Activated naive CD4-positive, alpha-beta T cell treated with anti-CD3 and anti-CD28 coated beads, Interleukin-2, amount 10 ng/mL, durations not matched to agents 7 days and 5 days (primary cell): ENCODE measurements around the gene PRUNE1.
A peak's percentile ranks its signal among the peaks of the same experiment; 100 is the strongest.

Experiments
- CTCF ChIA-PET: fragments of 350-600 bp; sonication (Branson Sonifier 250); formaldehyde crosslinking; loops from one replicate; lab custom pipeline; 2021; ENCODE audit warnings: antibody characterized with exemption; lab: Charles Lee
- DNase-seq: peaks from one replicate; pipeline ENCODE4 v3.0.0-alpha.2; 2020
- H3K27ac Mint-ChIP-seq: one replicate; pipeline ENCODE4 v1.8.0; 2021; ENCODE audit warnings: mild to moderate bottlenecking, moderate library complexity, mixed read lengths
- H3K27me3 Mint-ChIP-seq: one replicate; pipeline ENCODE4 v1.8.0; 2021; ENCODE audit warnings: mild to moderate bottlenecking, mixed read lengths
- H3K36me3 Mint-ChIP-seq: one replicate; pipeline ENCODE4 v1.8.0; 2021; ENCODE audit warnings: mixed read lengths
- H3K4me1 Mint-ChIP-seq: one replicate; pipeline ENCODE4 v1.8.0; 2021; ENCODE audit warnings: mixed read lengths
- H3K4me3 Mint-ChIP-seq: one replicate; pipeline ENCODE4 v1.8.0; 2021; ENCODE audit warnings: mild to moderate bottlenecking, moderate library complexity, mixed read lengths
- H3K9me3 Mint-ChIP-seq: one replicate; pipeline ENCODE4 v1.8.0; 2021; ENCODE audit warnings: mixed read lengths

PRUNE1 gene

GRCh38 chr1:151035167-151035566 lies 26.9 kb downstream of the PRUNE1 start:
- H3K9me3 Mint-ChIP-seq, result no peaks in the 10 kb centered on the region
- CTCF ChIA-PET, result no interaction called here
- H3K36me3 Mint-ChIP-seq, result peaks cover 30% of the 10 kb centered on the region
- peaks cover 5% of the 10 kb centered on the region for H3K4me1 Mint-ChIP-seq
- no peaks in the 10 kb centered on the region for H3K27me3 Mint-ChIP-seq
- DNase-seq, result no peak
- no peak overlapping the region for H3K4me3 Mint-ChIP-seq
- H3K27ac Mint-ChIP-seq, result no peak overlapping the region

DNA sequence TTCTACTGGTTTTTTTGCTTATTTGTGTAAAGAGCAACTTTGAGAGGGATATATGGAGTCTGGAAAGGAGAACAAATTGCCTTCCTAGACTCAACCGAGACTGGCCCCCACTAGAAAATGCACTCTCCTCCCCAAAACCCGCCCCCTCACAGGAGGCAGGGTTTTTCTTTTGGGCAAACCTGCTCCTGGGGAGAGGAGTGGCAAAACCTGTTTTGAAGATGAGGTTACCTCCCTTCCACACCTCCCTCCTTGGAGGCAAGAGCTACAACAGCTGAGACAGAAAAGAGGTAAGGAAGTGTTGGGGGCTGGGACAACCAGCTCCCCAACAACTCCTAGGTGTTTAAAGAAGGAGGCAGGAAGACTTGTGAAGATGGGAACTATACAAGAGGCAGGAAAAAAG lies 28.1 kb downstream of the PRUNE1 start, which contains the start of gene BNIPL:
Gene BNIPL, plus strand, starts transcription at position 231 of the 400 bp plus-strand sequence. Its CDS starts 140 bp downstream, at position 371.
- DNase-seq, result no peak
- Mint-ChIP-seq H3K27me3 (no peaks in the 10 kb centered on the region), H3K9me3 (no peaks in the 10 kb centered on the region), H3K4me1 (peaks cover 5% of the 10 kb centered on the region), H3K36me3 (peaks cover 25% of the 10 kb centered on the region), H3K27ac (no peak within 1 kb of the TSS), H3K4me3 (no peak within 1 kb of the TSS)
- CTCF ChIA-PET, result interaction anchor here (3.3 kb wide), 1 partner anchor 11 kb away, joined by 16 read pairs; no protein-coding TSS in a partner anchor

- CTCF ChIA-PET, result interaction anchor here (3.3 kb wide), 1 partner anchor 12 kb away, joined by 16 read pairs; no protein-coding TSS in a partner anchor
- Mint-ChIP-seq H3K27me3 (no peaks in the 10 kb centered on the region), H3K27ac (no peak overlapping the region)
Measured at GRCh38 chr1:151037032-151037431, 28.8 kb downstream of the PRUNE1 start.

GRCh38 chr1:151039521-151039920 lies 31.3 kb downstream of the PRUNE1 start:
- H3K27ac Mint-ChIP-seq, result no peak overlapping the region
- no peaks in the 10 kb centered on the region for H3K9me3 Mint-ChIP-seq
- no peaks in the 10 kb centered on the region for H3K27me3 Mint-ChIP-seq
- H3K4me1 Mint-ChIP-seq, result peaks cover 18% of the 10 kb centered on the region
- no peak for DNase-seq
- CTCF ChIA-PET, result interaction anchor here (1.2 kb wide), 1 partner anchor 9 kb away, joined by 4 read pairs; no protein-coding TSS in a partner anchor
- peaks cover 12% of the 10 kb centered on the region for H3K36me3 Mint-ChIP-seq
- no peak overlapping the region for H3K4me3 Mint-ChIP-seq

More at GRCh38 chr1:151037032-151037431, 28.8 kb downstream of the PRUNE1 start:
- Mint-ChIP-seq H3K4me1 (peaks cover 5% of the 10 kb centered on the region), H3K4me3 (no peak overlapping the region), H3K9me3 (no peaks in the 10 kb centered on the region), H3K36me3 (peaks cover 23% of the 10 kb centered on the region)
- no peak for DNase-seq

DNA sequence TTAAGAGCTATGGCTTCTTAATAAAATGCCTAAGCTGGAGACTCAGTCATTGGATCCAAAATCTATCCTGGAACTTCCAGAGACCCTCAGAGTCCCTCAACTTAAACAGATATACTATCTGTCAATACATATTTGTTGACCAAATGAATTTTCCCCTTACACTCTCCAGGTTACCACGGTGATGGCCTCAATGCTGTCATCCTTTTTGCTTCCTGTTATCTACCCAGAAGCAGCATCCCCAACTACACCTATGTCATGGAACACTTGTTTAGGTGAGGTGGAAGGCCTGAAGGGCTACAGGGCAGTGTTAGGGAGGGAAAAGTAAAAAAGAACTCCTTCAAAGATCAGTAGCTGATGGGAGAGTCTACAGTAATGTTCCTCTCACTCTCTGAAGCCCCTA lies 34.9 kb downstream of the PRUNE1 start:
- CTCF ChIA-PET, result interaction anchor here (1.0 to 1.4 kb wide), 4 partner anchors 17 to 29 kb away, joined by 3 to 4 read pairs (median 3); partner anchors contain the start of gene GABPB2
- H3K27me3 Mint-ChIP-seq, result no peaks in the 10 kb centered on the region
- H3K4me3 Mint-ChIP-seq, result no peak overlapping the region
- no peak overlapping the region for H3K27ac Mint-ChIP-seq
- H3K36me3 Mint-ChIP-seq, result peaks cover 3% of the 10 kb centered on the region
- H3K9me3 Mint-ChIP-seq, result no peaks in the 10 kb centered on the region
- peaks cover 34% of the 10 kb centered on the region for H3K4me1 Mint-ChIP-seq
- peak; percentile 27 for DNase-seq

DNA sequence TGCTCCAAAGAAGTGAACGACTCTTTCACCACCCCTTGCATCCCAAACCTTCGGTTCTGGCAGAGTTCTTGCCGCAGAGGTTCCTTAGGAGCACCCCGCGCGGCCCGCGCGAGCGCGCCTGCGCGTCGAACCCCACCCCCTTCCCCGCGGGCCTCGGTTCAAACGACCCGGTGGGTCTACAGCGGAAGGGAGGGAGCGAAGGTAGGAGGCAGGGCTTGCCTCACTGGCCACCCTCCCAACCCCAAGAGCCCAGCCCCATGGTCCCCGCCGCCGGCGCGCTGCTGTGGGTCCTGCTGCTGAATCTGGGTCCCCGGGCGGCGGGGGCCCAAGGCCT lies 39.3 kb downstream of the PRUNE1 start, which contains the start of gene C1orf56:
Gene C1orf56, plus strand, starts transcription at position 161 of the 334 bp plus-strand sequence. Its CDS starts 97 bp downstream, at position 258.
- CTCF ChIA-PET, result interaction anchor here (0.9 to 4.6 kb wide), 10 partner anchors 10 to 109 kb away, joined by 3 to 22 read pairs (median 4); partner anchors contain the start of genes CDC42SE1, MINDY1, MLLT11 and TNFAIP8L2
- no peaks in the 10 kb centered on the region for H3K9me3 Mint-ChIP-seq
- DNase-seq, result peak; percentile 72
- H3K36me3 Mint-ChIP-seq, result peaks cover 20% of the 10 kb centered on the region
- peaks cover 73% of the 10 kb centered on the region for H3K4me1 Mint-ChIP-seq
- H3K27me3 Mint-ChIP-seq, result no peaks in the 10 kb centered on the region
- peak within 1 kb of the TSS; percentile 77 for H3K4me3 Mint-ChIP-seq
- H3K27ac Mint-ChIP-seq, result peak within 1 kb of the TSS; percentile 76

GRCh38 chr1:151047925-151048644 lies 39.8 kb downstream of the PRUNE1 start:
- H3K9me3 Mint-ChIP-seq, result no peaks in the 10 kb centered on the region
- CTCF ChIA-PET, result interaction anchor here (0.6 to 4.6 kb wide), 13 partner anchors 9 to 293 kb away, joined by 3 to 22 read pairs (median 3); partner anchors contain the start of genes CDC42SE1, MINDY1, MLLT11 and SETDB1
- H3K27me3 Mint-ChIP-seq, result no peaks in the 10 kb centered on the region
- peak overlapping the region; percentile 77 for H3K4me3 Mint-ChIP-seq
- H3K27ac Mint-ChIP-seq, result peak overlapping the region; percentile 76
- DNase-seq, result peak; percentile 75
- H3K36me3 Mint-ChIP-seq, result peaks cover 25% of the 10 kb centered on the region
- peaks cover 73% of the 10 kb centered on the region for H3K4me1 Mint-ChIP-seq

DNA sequence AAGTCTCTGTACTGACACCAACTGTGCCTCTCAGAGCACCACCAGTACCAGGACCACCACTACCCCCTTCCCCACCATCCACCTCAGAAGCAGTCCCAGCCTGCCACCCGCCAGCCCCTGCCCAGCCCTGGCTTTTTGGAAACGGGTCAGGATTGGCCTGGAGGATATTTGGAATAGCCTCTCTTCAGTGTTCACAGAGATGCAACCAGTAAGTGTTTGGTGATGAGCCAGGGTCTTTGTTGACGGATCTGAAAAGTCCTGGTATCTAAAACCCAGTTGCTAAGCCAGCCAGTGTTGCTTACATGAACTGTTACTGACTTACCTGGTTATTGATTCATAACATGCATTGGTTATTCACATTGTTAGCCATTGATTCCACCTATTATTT lies 40.4 kb downstream of the PRUNE1 start:
- H3K27ac Mint-ChIP-seq, result peak overlapping the region; percentile 76
- no peaks in the 10 kb centered on the region for H3K27me3 Mint-ChIP-seq
- no peaks in the 10 kb centered on the region for H3K9me3 Mint-ChIP-seq
- peak overlapping the region; percentile 77 for H3K4me3 Mint-ChIP-seq
- DNase-seq, result no peak
- CTCF ChIA-PET, result interaction anchor here (0.6 to 4.6 kb wide), 10 partner anchors 9 to 292 kb away, joined by 3 to 22 read pairs (median 4); partner anchors contain the start of genes CDC42SE1, MINDY1 and SETDB1
- peaks cover 72% of the 10 kb centered on the region for H3K4me1 Mint-ChIP-seq
- H3K36me3 Mint-ChIP-seq, result peaks cover 31% of the 10 kb centered on the region

DNA sequence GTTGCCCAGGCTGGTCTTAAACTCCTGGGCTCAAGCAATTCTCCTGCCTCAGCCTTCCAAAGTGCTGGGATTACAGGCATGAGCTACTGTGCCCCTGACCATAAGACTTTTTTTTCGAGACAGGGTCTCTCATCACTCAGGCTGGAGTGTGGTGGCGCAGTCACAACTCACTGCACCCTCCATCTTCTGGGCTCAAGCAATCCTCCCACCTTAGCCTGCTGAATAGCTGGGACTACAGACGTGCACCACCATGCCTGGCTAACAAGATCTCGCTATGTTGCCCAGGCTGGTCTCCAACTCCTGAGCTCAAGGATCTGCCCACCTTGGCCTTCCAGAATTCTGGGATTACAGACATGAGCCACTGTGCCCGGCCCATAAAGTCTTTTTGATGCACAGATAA lies 41.2 kb downstream of the PRUNE1 start:
- Mint-ChIP-seq H3K4me3 (no peak overlapping the region), H3K9me3 (no peaks in the 10 kb centered on the region), H3K27ac (peak overlapping the region; percentile 68), H3K4me1 (peaks cover 75% of the 10 kb centered on the region), H3K36me3 (peaks cover 39% of the 10 kb centered on the region), H3K27me3 (no peaks in the 10 kb centered on the region)
- CTCF ChIA-PET, result interaction anchor here (0.6 to 4.6 kb wide), 3 partner anchors 11 to 163 kb away, joined by 4 to 22 read pairs (median 12); partner anchors contain the start of gene MLLT11
- DNase-seq, result no peak

DNA sequence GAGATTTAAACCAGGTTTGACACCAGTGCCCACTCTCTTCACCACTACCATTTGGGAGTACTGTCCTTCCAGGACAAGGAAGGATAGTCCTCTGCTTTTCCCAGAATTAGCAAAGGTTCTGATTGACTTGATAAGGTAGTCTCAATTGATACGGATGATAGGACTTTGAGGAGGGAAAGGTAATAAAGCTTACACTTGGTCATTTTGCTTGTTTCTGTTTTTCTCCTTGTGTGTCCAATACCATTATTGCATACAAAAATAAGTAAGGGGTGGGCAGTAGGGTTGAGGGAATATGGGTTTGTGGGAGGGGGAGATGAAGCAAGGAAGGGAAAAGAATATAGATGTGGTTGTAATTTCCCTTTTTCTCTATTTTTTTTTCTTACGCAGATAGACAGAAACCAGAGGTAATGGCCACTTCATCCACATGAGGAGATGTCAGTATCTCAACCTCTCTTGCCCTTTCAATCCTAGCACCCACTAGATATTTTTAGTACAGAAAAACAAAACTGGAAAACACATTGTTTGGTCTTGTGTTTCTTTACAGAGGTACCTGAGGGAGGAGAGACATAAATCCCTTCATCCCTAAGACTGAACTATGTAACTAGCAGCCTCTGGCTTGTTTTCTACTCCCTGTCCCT lies 41.9 kb downstream of the PRUNE1 start:
- Mint-ChIP-seq H3K27ac (peak overlapping the region; percentile 47), H3K36me3 (peaks cover 46% of the 10 kb centered on the region), H3K4me1 (peaks cover 82% of the 10 kb centered on the region), H3K27me3 (no peaks in the 10 kb centered on the region), H3K9me3 (no peaks in the 10 kb centered on the region), H3K4me3 (no peak overlapping the region)
- DNase-seq, result no peak
- CTCF ChIA-PET, result interaction anchor here (3.0 to 4.6 kb wide), 2 partner anchors 10 to 25 kb away, joined by 12 to 22 read pairs; partner anchors contain the start of gene MLLT11

DNA sequence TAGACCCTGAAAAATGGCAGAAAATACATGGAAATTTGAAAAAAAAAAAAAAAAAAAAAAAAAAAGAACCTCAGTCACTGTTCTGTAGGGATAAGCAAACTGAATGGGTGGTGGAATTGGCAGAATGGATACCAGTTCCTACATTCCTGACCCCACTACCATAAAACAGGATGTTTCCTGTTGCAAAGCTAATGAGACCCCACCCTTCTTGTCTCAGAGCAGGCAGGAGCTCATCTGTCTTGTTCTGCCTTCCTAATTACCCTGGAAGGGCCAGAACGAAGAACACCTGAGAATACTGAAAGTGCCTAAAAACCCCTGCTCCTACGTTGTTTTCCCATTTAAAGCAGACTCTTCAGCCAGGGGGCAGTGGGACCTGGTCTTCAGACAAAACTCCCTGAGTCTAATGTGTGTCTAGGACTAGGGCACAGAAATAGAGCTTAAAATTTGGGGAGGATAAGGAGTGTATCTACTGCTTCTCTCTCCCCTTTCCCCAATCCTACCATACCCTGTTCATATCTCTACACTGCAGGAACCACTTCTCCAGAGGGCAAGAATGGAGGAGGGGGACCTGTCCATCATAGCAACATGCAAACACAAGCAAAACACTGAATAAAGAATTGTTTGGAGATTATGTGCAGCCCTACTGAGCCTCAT lies 43.2 kb downstream of the PRUNE1 start:
- H3K36me3 Mint-ChIP-seq, result peaks cover 59% of the 10 kb centered on the region

DNA sequence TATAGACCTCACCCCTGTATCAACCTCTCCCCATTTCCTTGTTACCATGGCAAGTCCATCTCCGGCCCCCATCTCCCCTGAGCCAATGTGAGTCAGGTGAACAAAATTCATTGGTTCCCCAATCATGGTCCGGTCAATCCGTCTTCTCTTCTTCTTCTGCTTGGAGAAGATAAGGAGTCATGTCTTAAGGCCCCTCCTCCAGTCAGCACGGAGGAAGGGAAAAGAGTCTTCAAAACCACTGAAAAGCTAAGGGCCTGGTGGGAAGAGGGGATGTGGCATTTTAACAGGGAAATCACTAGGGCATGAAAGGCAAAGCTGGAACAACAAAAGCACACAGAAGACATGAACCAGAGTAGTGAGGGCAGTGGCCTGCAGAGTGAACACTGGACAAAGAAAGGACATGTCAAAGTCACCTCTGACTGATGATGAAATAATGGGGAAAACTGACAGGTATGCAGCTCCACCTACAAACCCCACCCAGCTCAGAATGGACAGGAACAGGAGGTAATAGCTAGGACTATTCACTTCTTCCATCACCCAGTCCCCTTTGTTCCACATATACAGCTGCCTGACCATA lies 46.8 kb downstream of the PRUNE1 start:
- H3K36me3 Mint-ChIP-seq, result peaks cover 87% of the 10 kb centered on the region
- DNase-seq, result no peak
- H3K4me3 Mint-ChIP-seq, result peak overlapping the region; percentile 97
- peak overlapping the region; percentile 98 for H3K27ac Mint-ChIP-seq
- peaks cover 65% of the 10 kb centered on the region for H3K4me1 Mint-ChIP-seq
- CTCF ChIA-PET, result interaction anchor here (0.8 kb wide), 1 partner anchor 102 kb away, joined by 3 read pairs; the partner anchor contains the start of gene TNFAIP8L2
- H3K27me3 Mint-ChIP-seq, result peaks cover 5% of the 10 kb centered on the region
- H3K9me3 Mint-ChIP-seq, result no peaks in the 10 kb centered on the region

More for the DNA sequence above, 43.2 kb downstream of the PRUNE1 start:
- Mint-ChIP-seq H3K4me1 (peaks cover 89% of the 10 kb centered on the region), H3K27me3 (no peaks in the 10 kb centered on the region), H3K9me3 (no peaks in the 10 kb centered on the region), H3K4me3 (no peak overlapping the region), H3K27ac (peak overlapping the region; percentile 72)
- CTCF ChIA-PET, result interaction anchor here (3.0 kb wide), 1 partner anchor 9 kb away, joined by 12 read pairs; the partner anchor contains the start of gene MLLT11
- no peak for DNase-seq

DNA sequence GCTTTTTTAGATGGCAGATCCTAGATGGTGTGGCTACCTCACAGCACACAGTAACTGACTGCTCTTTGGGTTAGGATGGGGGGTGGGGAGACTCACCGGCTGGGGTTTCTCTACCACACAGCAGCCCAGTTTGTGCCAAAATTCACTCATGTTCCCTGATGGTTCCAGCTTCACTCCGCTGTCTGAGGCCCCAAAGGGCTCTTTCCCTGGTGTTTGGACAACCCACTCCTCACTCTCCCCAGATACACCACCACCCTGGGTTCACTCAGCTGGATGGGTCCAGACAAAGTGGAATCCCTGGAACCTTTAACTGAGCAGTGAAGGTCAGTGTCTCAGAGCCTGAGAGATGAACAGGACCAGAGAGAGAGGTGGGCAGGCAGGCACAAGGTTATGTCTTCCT lies 47.3 kb downstream of the PRUNE1 start:
- Mint-ChIP-seq H3K36me3 (peaks cover 83% of the 10 kb centered on the region), H3K4me1 (peaks cover 65% of the 10 kb centered on the region), H3K27me3 (peaks cover 5% of the 10 kb centered on the region), H3K27ac (peak overlapping the region; percentile 98), H3K9me3 (no peaks in the 10 kb centered on the region), H3K4me3 (peak overlapping the region; percentile 97)
- CTCF ChIA-PET, result interaction anchor here (0.7 to 3.9 kb wide), 2 partner anchors 8 to 31 kb away, joined by 3 to 16 read pairs; partner anchors contain the start of gene C1orf56
- DNase-seq, result no peak
